Cardiac fibroblast (primary cell): ENCODE data around the gene HTRA1.

Experiments used
- DNase-seq, 2 donors: peaks; one replicate each; pipeline versions ENCODE4 v3.0.0 to v3.0.0-alpha.2; 2010; ENCODE audit warnings: low read depth in 2 of 2
- H3K4me3 ChIP-seq, 2 donors: replicated peaks in 1 of 2; 1 replicate in 1 of 2; 2 replicates in 1 of 2; pipeline ENCODE4 v1.5.1; 2011; ENCODE audit warnings: low read depth in 2 of 2, low read length in 2 of 2, mild to moderate bottlenecking in 2 of 2, moderate library complexity in 1 of 2
- TF ChIP-seq, protein P1 (sequence below): IDR thresholded peaks from one replicate; pipeline ENCODE4 v1.5.1; 2011; ENCODE audit warnings: low read depth, mild to moderate bottlenecking, low read length, inconsistent platforms

Gene HTRA1

DNA sequence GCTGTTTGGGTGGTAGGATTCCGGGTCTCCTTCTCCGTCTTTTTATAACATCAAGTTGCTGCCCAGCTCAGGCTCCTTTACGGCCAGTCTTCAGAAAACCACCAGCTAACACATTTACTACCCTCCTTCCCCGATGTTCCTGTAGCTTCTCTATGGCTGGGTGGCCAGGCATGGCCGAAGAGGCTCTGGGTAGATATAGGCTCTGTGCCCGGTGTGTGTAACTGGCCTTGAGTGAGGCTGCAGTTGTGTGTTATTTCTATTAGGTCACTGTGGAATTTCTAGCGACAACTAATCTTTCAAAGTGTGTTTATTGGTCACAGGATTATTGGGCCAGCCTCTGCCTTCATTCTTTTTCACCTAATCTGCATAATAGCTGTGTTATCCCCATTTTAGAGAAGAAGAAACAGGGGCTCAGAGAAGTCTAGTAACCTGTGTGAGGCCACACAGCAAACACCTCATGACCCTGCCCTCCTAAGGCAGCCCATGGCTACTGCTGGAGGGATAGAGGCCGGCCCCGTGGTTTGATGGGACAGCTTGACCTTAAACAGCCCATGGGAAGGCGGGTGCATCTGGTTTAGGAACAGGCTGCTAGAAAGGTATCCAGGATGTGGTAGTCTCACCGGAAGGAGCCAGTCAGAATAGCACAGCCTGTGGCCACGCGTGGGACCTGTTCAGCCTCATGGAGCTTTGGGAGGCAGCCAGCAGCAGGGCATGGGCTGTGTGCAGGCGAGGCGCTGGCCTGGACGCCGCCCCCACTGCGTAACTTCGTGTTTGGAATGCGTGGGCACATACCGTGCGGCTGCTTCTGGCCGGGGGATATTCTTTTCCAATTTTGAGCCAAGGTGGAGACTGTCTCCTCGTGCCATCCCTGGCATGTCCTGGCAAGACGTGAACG is 29.7 kb downstream of the HTRA1 start:
- TF ChIP-seq, protein P1, sequence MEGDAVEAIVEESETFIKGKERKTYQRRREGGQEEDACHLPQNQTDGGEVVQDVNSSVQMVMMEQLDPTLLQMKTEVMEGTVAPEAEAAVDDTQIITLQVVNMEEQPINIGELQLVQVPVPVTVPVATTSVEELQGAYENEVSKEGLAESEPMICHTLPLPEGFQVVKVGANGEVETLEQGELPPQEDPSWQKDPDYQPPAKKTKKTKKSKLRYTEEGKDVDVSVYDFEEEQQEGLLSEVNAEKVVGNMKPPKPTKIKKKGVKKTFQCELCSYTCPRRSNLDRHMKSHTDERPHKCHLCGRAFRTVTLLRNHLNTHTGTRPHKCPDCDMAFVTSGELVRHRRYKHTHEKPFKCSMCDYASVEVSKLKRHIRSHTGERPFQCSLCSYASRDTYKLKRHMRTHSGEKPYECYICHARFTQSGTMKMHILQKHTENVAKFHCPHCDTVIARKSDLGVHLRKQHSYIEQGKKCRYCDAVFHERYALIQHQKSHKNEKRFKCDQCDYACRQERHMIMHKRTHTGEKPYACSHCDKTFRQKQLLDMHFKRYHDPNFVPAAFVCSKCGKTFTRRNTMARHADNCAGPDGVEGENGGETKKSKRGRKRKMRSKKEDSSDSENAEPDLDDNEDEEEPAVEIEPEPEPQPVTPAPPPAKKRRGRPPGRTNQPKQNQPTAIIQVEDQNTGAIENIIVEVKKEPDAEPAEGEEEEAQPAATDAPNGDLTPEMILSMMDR = no peak
- peak in 1 of 2 donors; percentile 51 for DNase-seq
- no peak overlapping the region for H3K4me3 ChIP-seq

DNA sequence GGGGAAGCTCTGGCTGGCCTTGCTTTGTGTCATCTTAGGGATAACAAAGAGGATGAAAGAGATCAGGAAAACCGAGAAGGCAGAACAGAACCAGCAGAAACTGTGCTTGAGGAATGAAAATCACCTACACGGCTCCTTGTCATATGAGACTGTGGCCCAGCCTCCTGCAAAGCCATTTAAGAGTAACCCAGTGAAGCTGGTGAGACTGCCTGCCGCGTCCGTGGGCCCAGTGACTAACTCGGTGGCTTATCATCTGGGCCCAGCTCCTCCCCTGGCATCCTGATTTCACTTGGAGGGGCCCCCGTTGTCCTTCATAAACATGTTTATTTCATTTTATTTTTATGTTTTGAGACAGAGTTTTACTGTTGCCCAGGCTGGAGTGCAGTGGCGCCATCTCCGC is 30.7 kb downstream of the HTRA1 start:
- TF ChIP-seq, protein P1 = no peak
- no peak overlapping the region for H3K4me3 ChIP-seq
- DNase-seq = no peak

DNA sequence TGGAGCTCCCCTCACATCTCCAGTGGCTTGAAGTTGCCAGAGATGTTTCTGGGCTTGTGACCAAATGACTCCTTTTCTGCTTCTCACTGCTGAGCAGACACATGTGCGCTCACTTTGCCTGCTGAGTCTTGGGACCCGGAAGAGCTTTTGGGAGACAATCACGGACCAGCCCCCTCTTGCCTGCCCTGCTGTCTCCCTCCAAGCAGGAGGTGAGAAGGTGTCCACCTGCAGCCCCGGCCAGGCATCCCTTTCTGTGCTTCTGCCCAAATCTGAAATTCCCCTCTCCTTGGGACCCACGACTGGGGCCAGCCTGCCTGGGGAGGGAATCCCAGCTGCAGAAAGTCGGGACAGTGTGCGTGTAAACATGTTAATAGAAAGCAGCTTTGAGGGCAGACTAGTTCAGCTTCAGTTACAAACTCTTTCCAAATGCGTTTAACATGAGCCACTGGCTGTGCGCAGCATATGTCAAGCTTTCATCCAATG is 31.7 kb downstream of the HTRA1 start:
- peak; percentile 25 to 68 for DNase-seq
- TF ChIP-seq, protein P1 = no peak
- no peak overlapping the region for H3K4me3 ChIP-seq

DNA sequence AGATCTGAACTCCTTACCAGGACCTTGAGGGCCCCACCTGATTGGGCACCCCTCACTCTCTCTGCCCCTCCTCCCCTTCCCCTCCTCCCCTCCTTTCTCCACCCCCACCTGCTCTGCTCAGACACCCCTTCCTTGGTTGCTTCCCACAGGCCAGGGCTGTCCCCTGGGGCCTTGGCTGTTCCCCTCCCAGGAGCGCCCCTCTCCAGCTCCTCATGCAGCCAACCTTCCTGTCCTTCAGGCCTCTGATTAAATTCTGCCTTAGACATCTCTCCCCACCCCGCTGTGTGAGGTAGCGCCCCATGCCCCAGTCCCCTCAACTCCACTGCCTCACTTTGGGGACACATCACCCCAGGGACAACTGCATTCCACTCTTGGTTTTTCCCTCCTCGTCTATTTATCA is 32.4 kb downstream of the HTRA1 start:
- peak overlapping the region in 1 of 2 donors; percentile 39 for H3K4me3 ChIP-seq
- DNase-seq = no peak
- TF ChIP-seq, protein P1 = no peak

DNA sequence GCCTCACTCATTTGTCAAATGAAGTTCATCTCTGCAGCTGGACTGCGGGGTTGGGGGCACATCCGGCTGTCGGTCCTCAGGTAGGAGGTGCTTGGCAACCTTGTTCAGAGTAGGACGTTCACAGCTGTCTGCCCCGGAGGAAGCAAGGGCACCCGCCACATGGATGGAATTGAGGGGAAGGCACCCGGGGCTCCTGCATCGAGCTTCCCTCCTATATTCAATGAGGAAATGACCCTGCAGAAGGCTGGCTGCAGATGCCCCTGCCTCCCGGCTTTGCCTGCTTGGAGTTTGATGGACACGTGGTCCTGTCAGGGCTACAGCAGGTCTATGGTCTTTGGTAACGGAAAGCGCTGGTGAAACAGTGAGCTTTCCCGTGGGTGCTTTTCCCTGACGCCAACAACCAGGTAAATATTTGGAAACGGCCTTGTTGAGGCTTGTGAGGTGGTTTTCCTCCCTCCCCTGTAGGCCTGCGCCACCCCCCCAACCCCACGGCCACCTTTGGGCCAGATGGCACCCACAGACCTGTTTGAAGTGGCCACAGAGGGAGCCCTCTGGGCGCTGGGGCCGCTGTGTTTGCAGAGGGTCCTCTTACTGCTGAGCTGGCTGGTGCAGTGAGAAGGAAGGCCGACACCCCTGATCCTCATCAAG is 32.9 kb downstream of the HTRA1 start:
- H3K4me3 ChIP-seq = peak overlapping the region in 1 of 2 donors; percentile 39
- TF ChIP-seq, protein P1 = no peak
- DNase-seq = no peak

DNA sequence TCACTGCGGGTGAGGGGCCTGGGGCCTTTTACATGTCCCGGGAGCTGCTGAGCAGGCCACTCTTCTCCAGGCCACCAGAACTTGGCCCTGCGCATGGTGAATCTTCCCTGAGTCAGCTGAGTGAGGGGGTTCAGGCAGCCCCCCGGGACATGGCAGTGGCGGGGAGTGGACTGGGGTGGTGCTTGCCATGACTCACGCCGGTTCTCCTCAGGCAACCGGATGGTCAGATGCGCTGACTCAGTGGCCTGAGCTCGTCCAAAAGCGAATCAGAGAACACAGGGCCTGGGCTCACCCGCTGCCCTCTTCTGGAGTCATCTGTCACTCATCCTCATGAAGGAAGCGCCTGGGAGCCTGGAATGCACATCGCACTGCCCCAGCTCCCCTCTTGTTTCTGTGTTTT is 33.5 kb downstream of the HTRA1 start:
- TF ChIP-seq, protein P1 = no peak
- DNase-seq = peak; percentile 74 to 94
- H3K4me3 ChIP-seq = peak overlapping the region in 1 of 2 donors; percentile 39
